Measurements from ENCODE around the gene QPCT.

QPCT gene

GRCh38 chr2:37306024-37306423, 38.4 kb upstream of the QPCT start:
- no peak overlapping the region for H2BK12ac ChIP-seq (ENCODE audit: low read length)
- no peak overlapping the region for H3K14ac ChIP-seq (ENCODE audit: low read length)
- no peak overlapping the region for H4K91ac ChIP-seq (ENCODE audit: low read depth, low read length)
- no peak overlapping the region for H3K27ac ChIP-seq (ENCODE audit: low read depth, low read length)
- peaks cover 2% of the 10 kb centered on the region in 2 experiments for H3K4me1 ChIP-seq (ENCODE audit: control insufficient read depth in 1 of 2, insufficient read depth in 2 of 2, low read length in 2 of 2)
- WGBS (ENCODE audit: extremely low coverage, insufficient coverage, insufficient read length) = no CpG with 5 or more reads among the region's 3 CpGs
- peaks cover 5% of the 10 kb centered on the region for H3K79me2 ChIP-seq (ENCODE audit: control insufficient read depth, insufficient read depth, low read length, poor library complexity)
- H3K18ac ChIP-seq (ENCODE audit: low read length) = no peak overlapping the region
- no peak overlapping the region for H2AFZ ChIP-seq (ENCODE audit: insufficient read depth, low read length, poor library complexity)
- no peak overlapping the region for H4K12ac ChIP-seq (ENCODE audit: low read depth, low read length)
- H3K9ac ChIP-seq (ENCODE audit: low read length) = no peak overlapping the region
- H3K23ac ChIP-seq (ENCODE audit: low read length) = no peak overlapping the region
- no peaks in the 10 kb centered on the region for H3K27me3 ChIP-seq (ENCODE audit: insufficient read depth, low read length)
- H3K36me3 ChIP-seq (ENCODE audit: control insufficient read depth in 1 of 2, insufficient read depth in 2 of 2, low read length in 2 of 2) = peaks cover 6% of the 10 kb centered on the region in 2 experiments
- H3K79me1 ChIP-seq (ENCODE audit: low read length) = no peaks in the 10 kb centered on the region
- peak in 1 of 2 donors; percentile 55 for DNase-seq
- no peak overlapping the region for H2AK5ac ChIP-seq (ENCODE audit: low read length)
- no peak overlapping the region for H3K4ac ChIP-seq (ENCODE audit: low read depth, low read length)
- no peak overlapping the region for H4K8ac ChIP-seq (ENCODE audit: low read depth, low read length)
- H2BK120ac ChIP-seq (ENCODE audit: insufficient read depth, low read length, poor library complexity) = no peak overlapping the region
- H3K4me2 ChIP-seq (ENCODE audit: low read length) = no peak overlapping the region
- no peak overlapping the region for H3K4me3 ChIP-seq (ENCODE audit: low read depth, low read length)
- no peaks in the 10 kb centered on the region for H3K9me3 ChIP-seq (ENCODE audit: insufficient read depth, low read depth, low read length)
- no peak overlapping the region for H2BK5ac ChIP-seq (ENCODE audit: low read depth, low read length, poor library complexity)

- H4K8ac ChIP-seq (ENCODE audit: low read depth, low read length) = no peak overlapping the region
- H3K4me2 ChIP-seq (ENCODE audit: low read length) = no peak overlapping the region
- H3K23ac ChIP-seq (ENCODE audit: low read length) = no peak overlapping the region
- H2AFZ ChIP-seq (ENCODE audit: insufficient read depth, low read length, poor library complexity) = no peak overlapping the region
- H3K14ac ChIP-seq (ENCODE audit: low read length) = no peak overlapping the region
- H2BK12ac ChIP-seq (ENCODE audit: low read length) = no peak overlapping the region
- H2AK5ac ChIP-seq (ENCODE audit: low read length) = no peak overlapping the region
- H3K4ac ChIP-seq (ENCODE audit: low read depth, low read length) = no peak overlapping the region
- no peaks in the 10 kb centered on the region for H3K27me3 ChIP-seq (ENCODE audit: insufficient read depth, low read length)
- no peaks in the 10 kb centered on the region for H3K9me3 ChIP-seq (ENCODE audit: insufficient read depth, low read depth, low read length)
- H3K36me3 ChIP-seq (ENCODE audit: control insufficient read depth in 1 of 2, insufficient read depth in 2 of 2, low read length in 2 of 2) = peaks cover 6% of the 10 kb centered on the region in 2 experiments
- H3K18ac ChIP-seq (ENCODE audit: low read length) = no peak overlapping the region
- no peak overlapping the region for H3K27ac ChIP-seq (ENCODE audit: low read depth, low read length)
- no peak for DNase-seq
- no peak overlapping the region for H4K12ac ChIP-seq (ENCODE audit: low read depth, low read length)
- no peaks in the 10 kb centered on the region for H3K79me1 ChIP-seq (ENCODE audit: low read length)
- no peak overlapping the region for H2BK5ac ChIP-seq (ENCODE audit: low read depth, low read length, poor library complexity)
- H4K91ac ChIP-seq (ENCODE audit: low read depth, low read length) = no peak overlapping the region
- peaks cover 2% of the 10 kb centered on the region in 2 experiments for H3K4me1 ChIP-seq (ENCODE audit: control insufficient read depth in 1 of 2, insufficient read depth in 2 of 2, low read length in 2 of 2)
- WGBS (ENCODE audit: extremely low coverage, insufficient coverage, insufficient read length) = no CpG with 5 or more reads among the region's 2 CpGs
- H3K9ac ChIP-seq (ENCODE audit: low read length) = no peak overlapping the region
- H3K79me2 ChIP-seq (ENCODE audit: control insufficient read depth, insufficient read depth, low read length, poor library complexity) = peaks cover 5% of the 10 kb centered on the region
- no peak overlapping the region for H2BK120ac ChIP-seq (ENCODE audit: insufficient read depth, low read length, poor library complexity)
- no peak overlapping the region for H3K4me3 ChIP-seq (ENCODE audit: low read depth, low read length)
Measured at GRCh38 chr2:37307500-37307899, 36.9 kb upstream of the QPCT start.

- no peak for DNase-seq
- H3K9me3 ChIP-seq (ENCODE audit: insufficient read depth, low read depth, low read length) = no peaks in the 10 kb centered on the region
- H3K4ac ChIP-seq (ENCODE audit: low read depth, low read length) = peak overlapping the region; percentile 12
- H3K18ac ChIP-seq (ENCODE audit: low read length) = no peak overlapping the region
- H2AFZ ChIP-seq (ENCODE audit: insufficient read depth, low read length, poor library complexity) = no peak overlapping the region
- no peak overlapping the region for H3K9ac ChIP-seq (ENCODE audit: low read length)
- no peak overlapping the region for H3K14ac ChIP-seq (ENCODE audit: low read length)
- H3K4me3 ChIP-seq (ENCODE audit: low read depth, low read length) = no peak overlapping the region
- no peak overlapping the region for H3K23ac ChIP-seq (ENCODE audit: low read length)
- H3K27me3 ChIP-seq (ENCODE audit: insufficient read depth, low read length) = no peaks in the 10 kb centered on the region
- H3K4me2 ChIP-seq (ENCODE audit: low read length) = no peak overlapping the region
- no peak overlapping the region for H4K8ac ChIP-seq (ENCODE audit: low read depth, low read length)
- H3K36me3 ChIP-seq (ENCODE audit: control insufficient read depth in 1 of 2, insufficient read depth in 2 of 2, low read length in 2 of 2) = peaks cover under 1 to 5% of the 10 kb centered on the region in 2 experiments
- H3K79me1 ChIP-seq (ENCODE audit: low read length) = no peaks in the 10 kb centered on the region
- H2AK5ac ChIP-seq (ENCODE audit: low read length) = no peak overlapping the region
- peaks cover 2% of the 10 kb centered on the region for H3K79me2 ChIP-seq (ENCODE audit: control insufficient read depth, insufficient read depth, low read length, poor library complexity)
- no peak overlapping the region for H2BK120ac ChIP-seq (ENCODE audit: insufficient read depth, low read length, poor library complexity)
- peaks cover 0 to 5% of the 10 kb centered on the region in 2 experiments for H3K4me1 ChIP-seq (ENCODE audit: control insufficient read depth in 1 of 2, insufficient read depth in 2 of 2, low read length in 2 of 2)
- no CpG with 5 or more reads among the region's 3 CpGs for WGBS (ENCODE audit: extremely low coverage, insufficient coverage, insufficient read length)
- H4K12ac ChIP-seq (ENCODE audit: low read depth, low read length) = no peak overlapping the region
- H2BK12ac ChIP-seq (ENCODE audit: low read length) = no peak overlapping the region
- H2BK5ac ChIP-seq (ENCODE audit: low read depth, low read length, poor library complexity) = no peak overlapping the region
- no peak overlapping the region for H4K91ac ChIP-seq (ENCODE audit: low read depth, low read length)
- H3K27ac ChIP-seq (ENCODE audit: low read depth, low read length) = no peak overlapping the region
Measured at GRCh38 chr2:37315364-37315763, 29.1 kb upstream of the QPCT start.

- no peak overlapping the region for H4K91ac ChIP-seq (ENCODE audit: low read depth, low read length)
- H3K36me3 ChIP-seq (ENCODE audit: control insufficient read depth in 1 of 2, insufficient read depth in 2 of 2, low read length in 2 of 2) = peaks cover 3 to 5% of the 10 kb centered on the region in 2 experiments
- H2BK12ac ChIP-seq (ENCODE audit: low read length) = no peak overlapping the region
- H2AK5ac ChIP-seq (ENCODE audit: low read length) = no peak overlapping the region
- no peak for DNase-seq
- H3K14ac ChIP-seq (ENCODE audit: low read length) = no peak overlapping the region
- no peak overlapping the region for H2BK120ac ChIP-seq (ENCODE audit: insufficient read depth, low read length, poor library complexity)
- no peak overlapping the region for H2AFZ ChIP-seq (ENCODE audit: insufficient read depth, low read length, poor library complexity)
- H3K79me2 ChIP-seq (ENCODE audit: control insufficient read depth, insufficient read depth, low read length, poor library complexity) = peaks cover 2% of the 10 kb centered on the region
- no peak overlapping the region for H3K4me2 ChIP-seq (ENCODE audit: low read length)
- no peaks in the 10 kb centered on the region for H3K79me1 ChIP-seq (ENCODE audit: low read length)
- no peak overlapping the region for H3K4ac ChIP-seq (ENCODE audit: low read depth, low read length)
- WGBS (ENCODE audit: extremely low coverage, insufficient coverage, insufficient read length) = no CpG with 5 or more reads among the region's 5 CpGs
- no peak overlapping the region for H3K4me3 ChIP-seq (ENCODE audit: low read depth, low read length)
- H3K23ac ChIP-seq (ENCODE audit: low read length) = no peak overlapping the region
- H4K8ac ChIP-seq (ENCODE audit: low read depth, low read length) = no peak overlapping the region
- H3K9me3 ChIP-seq (ENCODE audit: insufficient read depth, low read depth, low read length) = no peaks in the 10 kb centered on the region
- H3K9ac ChIP-seq (ENCODE audit: low read length) = no peak overlapping the region
- H3K18ac ChIP-seq (ENCODE audit: low read length) = no peak overlapping the region
- H2BK5ac ChIP-seq (ENCODE audit: low read depth, low read length, poor library complexity) = no peak overlapping the region
- peaks cover 0 to 5% of the 10 kb centered on the region in 2 experiments for H3K4me1 ChIP-seq (ENCODE audit: control insufficient read depth in 1 of 2, insufficient read depth in 2 of 2, low read length in 2 of 2)
- H3K27ac ChIP-seq (ENCODE audit: low read depth, low read length) = no peak overlapping the region
- H3K27me3 ChIP-seq (ENCODE audit: insufficient read depth, low read length) = no peaks in the 10 kb centered on the region
- no peak overlapping the region for H4K12ac ChIP-seq (ENCODE audit: low read depth, low read length)
Measured at GRCh38 chr2:37316181-37316580, 28.2 kb upstream of the QPCT start.

All from trophoblast cell (in vitro differentiated cells and primary cell).